DOHH2 (cell line): ENCODE results near the gene CMSS1.
"Not testable (repeated sequence)": the region's sequence is repeated elsewhere in the genome, so short reads cannot be mapped to it uniquely, and the experiment has no call there.

Experiments used
- H3F3A ChIP-seq: fragments of 200-600 bp; sonication (generic), shearing (Covaris generic); 2 replicates; pipeline ENCODE4 v1.6.0; 2016; ENCODE audit warnings: antibody characterized with exemption, mild to moderate bottlenecking; ENCODE audit not compliant: control insufficient read depth, insufficient read depth
- H3K27ac ChIP-seq: fragments of 200-600 bp; sonication (generic); 2 replicates; pipeline ENCODE4 v1.5.1; 2014; ENCODE audit warnings: low read depth, mild to moderate bottlenecking, low read length, moderate library complexity
- H3K27me3 ChIP-seq: fragments of 200-600 bp; sonication (generic); 2 replicates; pipeline ENCODE4 v1.6.1; 2014; ENCODE audit warnings: mild to moderate bottlenecking, low read length, mixed read lengths; ENCODE audit not compliant: control insufficient read depth
- H3K36me3 ChIP-seq: fragments of 200-600 bp; sonication (generic); 2 replicates; pipeline ENCODE4 v1.6.1; 2014; ENCODE audit warnings: mild to moderate bottlenecking, low read length, moderate library complexity, mixed read lengths; ENCODE audit not compliant: control insufficient read depth
- H3K4me1 ChIP-seq: fragments of 200-600 bp; sonication (generic); 2 replicates; pipeline ENCODE4 v1.6.1; 2014; ENCODE audit warnings: mild to moderate bottlenecking, low read length, mixed read lengths; ENCODE audit not compliant: control insufficient read depth
- H3K4me2 ChIP-seq: fragments of 200-600 bp; sonication (generic); 2 replicates; pipeline ENCODE4 v1.6.0; 2014; ENCODE audit warnings: mild to moderate bottlenecking, low read length, moderate library complexity
- H3K4me3 ChIP-seq: fragments of 200-600 bp; sonication (generic); 2 replicates; pipeline ENCODE4 v1.5.1; 2014; ENCODE audit warnings: mild to moderate bottlenecking, low read length, mixed read lengths
- H3K79me2 ChIP-seq: fragments of 200-600 bp; sonication (generic); 2 replicates; pipeline ENCODE4 v1.6.1; 2014; ENCODE audit warnings: mild to moderate bottlenecking, low read length, mixed read lengths; ENCODE audit not compliant: control insufficient read depth
- H3K9me2 ChIP-seq: fragments of 200-600 bp; sonication (generic); replicated peaks from 2 replicates; pipeline ENCODE4 v1.6.1; 2014; ENCODE audit warnings: mild to moderate bottlenecking, low read length, mixed read lengths; ENCODE audit not compliant: control insufficient read depth
- H3K9me3 ChIP-seq: fragments of 200-600 bp; sonication (generic); 2 replicates; pipeline ENCODE4 v1.6.1; 2014; ENCODE audit warnings: antibody characterized with exemption, low read length, mixed read lengths; ENCODE audit not compliant: control insufficient read depth, insufficient read depth
- H4K20me1 ChIP-seq: fragments of 200-600 bp; sonication (generic); 2 replicates; pipeline ENCODE4 v1.6.0; 2014; ENCODE audit warnings: low read depth, mild to moderate bottlenecking, antibody characterized with exemption, low read length, moderate library complexity; ENCODE audit not compliant: control insufficient read depth, insufficient read depth
- CTCF ChIP-seq: fragments of 200-600 bp; sonication (generic); IDR thresholded peaks from one replicate; pipeline ENCODE4 v1.5.1; 2014; ENCODE audit warnings: antibody characterized with exemption, mild to moderate bottlenecking, low read depth, low read length; ENCODE audit not compliant: poor library complexity, severe bottlenecking
- EZH2phosphoT487 ChIP-seq: fragments of 200-600 bp; sonication (generic); IDR thresholded peaks from 2 replicates; pipeline ENCODE4 v1.6.1; 2017; ENCODE audit warnings: borderline replicate concordance, mild to moderate bottlenecking, antibody characterized with exemption, low read length, moderate library complexity, mixed read lengths

The CMSS1 gene

GRCh38 chr3:100047455-100048141, 229.9 kb downstream of the CMSS1 start:
- peak overlapping the region; percentile 43 for H3K4me2 ChIP-seq
- H3F3A ChIP-seq: peaks cover 18% of the 10 kb centered on the region
- H3K79me2 ChIP-seq: no peaks in the 10 kb centered on the region
- H3K36me3 ChIP-seq: no peaks in the 10 kb centered on the region
- no peaks in the 10 kb centered on the region for H3K9me3 ChIP-seq
- H3K27me3 ChIP-seq: no peaks in the 10 kb centered on the region
- TF ChIP-seq EZH2phosphoT487 (no peak), CTCF (no peak)
- H3K9me2 ChIP-seq: no peaks in the 10 kb centered on the region
- no peak overlapping the region for H3K4me3 ChIP-seq
- H3K4me1 ChIP-seq: peaks cover 44% of the 10 kb centered on the region
- no peak overlapping the region for H3K27ac ChIP-seq
- peaks cover 12% of the 10 kb centered on the region; the same call in 1 of the 2 replicates for H4K20me1 ChIP-seq

DNA sequence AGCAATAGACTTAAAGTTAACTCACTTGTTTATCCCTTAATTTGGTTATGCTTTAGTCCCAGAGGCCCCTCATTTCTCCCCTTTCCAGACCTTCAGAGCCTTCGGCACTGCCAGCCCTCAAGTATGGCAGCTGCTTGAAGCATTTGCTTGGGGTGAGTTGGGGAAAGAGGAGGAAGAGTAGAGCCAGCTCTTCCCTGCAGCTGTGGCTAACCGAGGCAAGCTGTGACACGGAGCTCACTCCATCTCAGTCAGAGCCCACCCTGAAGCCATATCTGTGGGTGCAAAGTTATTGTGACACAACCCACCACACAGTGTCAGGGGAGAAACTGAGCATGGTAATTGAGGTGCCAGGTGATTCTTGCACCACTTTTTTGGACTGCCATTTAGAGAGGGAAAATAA, 230.6 kb downstream of the CMSS1 start:
- no peaks in the 10 kb centered on the region for H3K9me2 ChIP-seq
- no peaks in the 10 kb centered on the region for H3K36me3 ChIP-seq
- H3K27ac ChIP-seq: no peak overlapping the region
- no peak overlapping the region for H3K4me3 ChIP-seq
- no peaks in the 10 kb centered on the region for H3K79me2 ChIP-seq
- H3K9me3 ChIP-seq: no peaks in the 10 kb centered on the region
- H4K20me1 ChIP-seq: peaks cover 12% of the 10 kb centered on the region; the same call in 1 of the 2 replicates
- peaks cover 18% of the 10 kb centered on the region for H3F3A ChIP-seq
- no peaks in the 10 kb centered on the region for H3K27me3 ChIP-seq
- TF ChIP-seq CTCF: no peak
- TF ChIP-seq EZH2phosphoT487: no peak
- H3K4me1 ChIP-seq: peaks cover 37% of the 10 kb centered on the region
- H3K4me2 ChIP-seq: no peak overlapping the region

DNA sequence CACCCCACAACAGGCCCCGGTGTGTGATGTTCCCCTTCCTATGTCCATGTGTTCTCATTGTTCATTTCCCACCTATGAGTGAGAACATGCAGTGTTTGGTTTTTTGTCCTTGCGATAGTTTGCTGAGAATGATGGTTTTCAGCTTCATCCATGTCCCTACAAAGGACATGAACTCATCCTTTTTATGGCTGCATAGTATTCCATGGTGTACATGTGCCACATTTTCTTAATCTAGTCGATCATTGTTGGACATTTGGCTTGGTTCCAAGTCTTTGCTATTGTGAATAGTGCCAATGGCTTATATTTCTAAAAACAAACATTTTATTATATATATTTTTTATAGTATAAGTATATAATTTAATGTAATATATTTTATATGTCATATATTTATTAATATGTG, 233.9 kb downstream of the CMSS1 start:
- not testable (repeated sequence) for H4K20me1 ChIP-seq, H3K4me3 ChIP-seq, H3K4me2 ChIP-seq, H3K9me3 ChIP-seq, H3K36me3 ChIP-seq, H3K27ac ChIP-seq, H3K9me2 ChIP-seq, H3K79me2 ChIP-seq, H3K27me3 ChIP-seq
- Histone ChIP-seq H3F3A (peaks cover 11% of the 10 kb centered on the region), H3K4me1 (peaks cover 16% of the 10 kb centered on the region)

DNA sequence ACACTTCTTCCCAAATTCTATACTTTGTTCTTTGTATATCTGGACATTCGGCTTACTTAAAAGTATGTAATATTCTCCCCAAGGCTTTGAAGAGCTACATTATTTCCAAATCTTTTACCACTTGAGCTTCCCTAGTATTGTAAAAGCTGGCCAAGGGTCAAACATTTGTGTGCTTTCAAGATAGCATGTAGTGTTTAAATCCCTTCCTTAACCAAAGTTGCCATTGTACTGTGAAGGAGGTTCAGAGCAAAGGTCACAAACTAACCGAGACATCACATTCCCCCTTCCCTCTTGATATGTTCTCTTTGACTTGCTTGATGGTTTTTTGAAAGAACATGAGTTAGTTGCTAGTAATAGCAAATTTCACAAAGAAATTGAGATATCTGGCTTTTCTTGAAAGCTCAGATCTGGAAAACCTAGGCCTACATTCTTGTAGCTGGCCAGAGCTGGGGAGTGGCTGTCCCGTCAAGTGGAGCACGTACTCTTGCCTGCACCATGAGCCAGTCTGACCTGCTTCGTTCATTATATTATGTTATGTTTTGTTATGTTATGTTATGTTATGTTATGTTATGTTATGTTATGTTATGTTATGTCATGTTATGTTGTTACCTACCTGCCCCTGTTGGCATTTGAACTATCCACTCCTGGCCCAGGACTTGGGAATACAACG, 236.4 kb downstream of the CMSS1 start:
- H3K4me1 ChIP-seq: no peaks in the 10 kb centered on the region

More for the DNA sequence above, 236.4 kb downstream of the CMSS1 start:
- H3K79me2 ChIP-seq: no peaks in the 10 kb centered on the region
- no peaks in the 10 kb centered on the region; the same call in 1 of the 2 replicates for H3F3A ChIP-seq
- no peak overlapping the region for H3K4me2 ChIP-seq
- H3K4me3 ChIP-seq: no peak overlapping the region
- H4K20me1 ChIP-seq: no peaks in the 10 kb centered on the region
- H3K36me3 ChIP-seq: no peaks in the 10 kb centered on the region
- no peaks in the 10 kb centered on the region for H3K9me3 ChIP-seq
- H3K27ac ChIP-seq: no peak overlapping the region
- H3K27me3 ChIP-seq: no peaks in the 10 kb centered on the region
- no peaks in the 10 kb centered on the region for H3K9me2 ChIP-seq
- TF ChIP-seq EZH2phosphoT487: no peak
- no peak for TF ChIP-seq CTCF
